Aorta (tissue), 5 donors: ENCODE results near the gene PIEZO2. TPM values are rescaled to one million over a fixed set of nuclear protein-coding genes. Genes with fewer than 3 reads are reported as not detected.

Experiments
- ATAC-seq: fragments of 200-7000 bp; cut with Tn5 transposase; one replicate; pipeline ENCODE4 v1.9.1; 2022; ENCODE audit warnings: moderate library complexity; ENCODE audit not compliant: low FRiP score
- DNase-seq, 2 donors: peaks; one replicate each; pipeline ENCODE4 v3.0.0-alpha.2; 2020
- H3K27ac ChIP-seq, 2 donors: one replicate each; pipeline ENCODE4 v1.5.1; 2013; ENCODE audit warnings: low read length in 2 of 2, mild to moderate bottlenecking in 2 of 2, moderate library complexity in 2 of 2, control low read depth in 1 of 2, inconsistent platforms in 1 of 2, low read depth in 1 of 2
- H3K27me3 ChIP-seq, 2 donors: one replicate each; pipeline ENCODE4 v1.6.1; 2013; ENCODE audit warnings: control low read depth in 1 of 2, low read length in 1 of 2, mild to moderate bottlenecking in 1 of 2, moderate library complexity in 1 of 2; ENCODE audit not compliant: insufficient read depth in 2 of 2, control insufficient read depth in 1 of 2
- H3K36me3 ChIP-seq, 2 donors: one replicate each; pipeline ENCODE4 v1.6.1; 2013; ENCODE audit warnings: control low read depth in 1 of 2, low read length in 1 of 2, mild to moderate bottlenecking in 1 of 2; ENCODE audit not compliant: insufficient read depth in 2 of 2, control insufficient read depth in 1 of 2
- H3K4me1 ChIP-seq, 2 donors: one replicate each; pipeline ENCODE4 v1.6.1; 2013; ENCODE audit warnings: low read length in 2 of 2, control low read depth in 1 of 2, mild to moderate bottlenecking in 1 of 2, moderate library complexity in 1 of 2; ENCODE audit not compliant: insufficient read depth in 2 of 2, control insufficient read depth in 1 of 2
- H3K4me3 ChIP-seq, 2 donors: one replicate each; pipeline ENCODE4 v1.5.1; 2013; ENCODE audit warnings: low read length in 2 of 2, control low read depth in 1 of 2, mild to moderate bottlenecking in 1 of 2
- H3K9me3 ChIP-seq: one replicate; pipeline ENCODE4 v1.6.1; 2013; ENCODE audit warnings: mild to moderate bottlenecking, low read length; ENCODE audit not compliant: control insufficient read depth
- WGBS, 2 donors: extraction: QIAGEN DNeasy Blood & Tissue Kit; methylation state at CpG; one replicate each; pipeline ENCODE4 v1.1.7; 2013; 5-methylcytosine and 5-hydroxymethylcytosine counted together
- intact Hi-C, 2 donors: fragments of 100-400 bp; cut with DNase I; formaldehyde crosslinking; loops; one replicate each; pipeline versions ENCODE4 v1.14.2 to v1.15.0; 2022
- polyA plus RNA-seq, 2 donors: library from polyadenylated mRNA; stranded (reverse); fragments of 200-250 nt; gene quantifications; one replicate each; pipeline ENCODE4 v1.2.3, GENCODE V29; 2013
- total RNA-seq, 2 donors: library from RNA; stranded (reverse); fragmentation: NEBNext Ultra II Directional; extraction: Animal tissue kit (Norgen Biotek cat#: 25700); gene quantifications; one replicate each; pipeline ENCODE4 v1.2.1, GENCODE V29; 2021
- donor health status: healthy with polysubstance abuse.
- donor health status: Bipolar disorder and iron deficiency.
- donor health status: DM: no; HTN: no; CAD: no.
- donor health status: DM: no; HTN: no; CAD: no.
- donor health status: DM: yes; HTN: yes; CAD: no.

The PIEZO2 gene
- total and polyA plus RNA-seq, 4 donors = 0.50 to 8.8 (median 1.6) TPM

GRCh38 chr18:10757349-10757748, 392.0 kb downstream of the PIEZO2 start:
- H3K27ac ChIP-seq = no peak overlapping the region
- ATAC-seq = no peak
- H3K4me1 ChIP-seq = no peaks in the 10 kb centered on the region
- no peaks in the 10 kb centered on the region for H3K36me3 ChIP-seq
- no peaks in the 10 kb centered on the region for H3K27me3 ChIP-seq
- no peak overlapping the region for H3K4me3 ChIP-seq
- intact Hi-C loops = no loop called here
- no peaks in the 10 kb centered on the region for H3K9me3 ChIP-seq
- DNase-seq = no peak

DNA sequence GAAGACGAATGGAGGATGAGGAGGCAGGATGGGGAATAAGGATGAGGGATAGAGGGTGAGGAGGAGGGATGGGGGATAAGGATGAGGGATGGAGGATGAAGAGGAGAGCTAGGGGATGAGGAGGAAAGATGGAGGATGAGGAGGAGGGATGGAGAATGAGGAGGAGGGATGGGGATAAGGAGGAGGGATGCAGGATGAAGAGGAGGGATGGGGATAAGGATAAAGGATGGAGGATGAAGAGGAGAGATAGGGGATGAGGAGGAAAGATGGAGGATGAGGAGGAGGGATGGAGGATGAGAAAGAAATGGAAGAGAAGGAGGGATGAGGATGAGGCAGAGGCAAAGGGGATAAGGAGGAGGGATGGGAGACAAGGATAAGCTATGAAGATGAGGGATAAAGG, 393.5 kb downstream of the PIEZO2 start:
- Histone ChIP-seq H3K27me3 (no peaks in the 10 kb centered on the region), H3K4me3 (no peak overlapping the region), H3K4me1 (no peaks in the 10 kb centered on the region), H3K27ac (no peak overlapping the region), H3K9me3 (no peaks in the 10 kb centered on the region), H3K36me3 (no peaks in the 10 kb centered on the region)
- ATAC-seq = no peak
- WGBS, 2 donors = 86 to 88% methylated on average over 1 of the region's 1 CpG
- DNase-seq = no peak
- intact Hi-C loops = no loop called here

- no peak overlapping the region for H3K27ac ChIP-seq
- no peaks in the 10 kb centered on the region for H3K9me3 ChIP-seq
- H3K36me3 ChIP-seq = no peaks in the 10 kb centered on the region
- no peak for DNase-seq
- H3K4me3 ChIP-seq = no peak overlapping the region
- intact Hi-C loops = no loop called here
- H3K27me3 ChIP-seq = no peaks in the 10 kb centered on the region
- no peaks in the 10 kb centered on the region for H3K4me1 ChIP-seq
- WGBS, 2 donors = 96% methylated on average over 4 of the region's 4 CpGs
- ATAC-seq = no peak
Observed at GRCh38 chr18:10754128-10754527, 395.2 kb downstream of the PIEZO2 start.

GRCh38 chr18:10752382-10752781, 397.0 kb downstream of the PIEZO2 start:
- WGBS, 2 donors = 78 to 81% methylated on average over 8 of the region's 8 CpGs
- Histone ChIP-seq H3K27me3 (no peaks in the 10 kb centered on the region), H3K4me1 (no peaks in the 10 kb centered on the region), H3K27ac (no peak overlapping the region), H3K36me3 (no peaks in the 10 kb centered on the region), H3K4me3 (no peak overlapping the region), H3K9me3 (no peaks in the 10 kb centered on the region)
- DNase-seq (no peak), ATAC-seq (no peak)
- intact Hi-C loops = no loop called here

GRCh38 chr18:10751653-10752052, 397.7 kb downstream of the PIEZO2 start:
- intact Hi-C loops = no loop called here
- ATAC-seq (no peak), DNase-seq (no peak)
- 54 to 57% methylated on average over 8 of the region's 8 CpGs for WGBS, 2 donors
- no peak overlapping the region for H3K4me3 ChIP-seq
- H3K36me3 ChIP-seq = no peaks in the 10 kb centered on the region
- no peak overlapping the region for H3K27ac ChIP-seq
- no peaks in the 10 kb centered on the region for H3K4me1 ChIP-seq
- H3K27me3 ChIP-seq = no peaks in the 10 kb centered on the region
- no peaks in the 10 kb centered on the region for H3K9me3 ChIP-seq

DNA sequence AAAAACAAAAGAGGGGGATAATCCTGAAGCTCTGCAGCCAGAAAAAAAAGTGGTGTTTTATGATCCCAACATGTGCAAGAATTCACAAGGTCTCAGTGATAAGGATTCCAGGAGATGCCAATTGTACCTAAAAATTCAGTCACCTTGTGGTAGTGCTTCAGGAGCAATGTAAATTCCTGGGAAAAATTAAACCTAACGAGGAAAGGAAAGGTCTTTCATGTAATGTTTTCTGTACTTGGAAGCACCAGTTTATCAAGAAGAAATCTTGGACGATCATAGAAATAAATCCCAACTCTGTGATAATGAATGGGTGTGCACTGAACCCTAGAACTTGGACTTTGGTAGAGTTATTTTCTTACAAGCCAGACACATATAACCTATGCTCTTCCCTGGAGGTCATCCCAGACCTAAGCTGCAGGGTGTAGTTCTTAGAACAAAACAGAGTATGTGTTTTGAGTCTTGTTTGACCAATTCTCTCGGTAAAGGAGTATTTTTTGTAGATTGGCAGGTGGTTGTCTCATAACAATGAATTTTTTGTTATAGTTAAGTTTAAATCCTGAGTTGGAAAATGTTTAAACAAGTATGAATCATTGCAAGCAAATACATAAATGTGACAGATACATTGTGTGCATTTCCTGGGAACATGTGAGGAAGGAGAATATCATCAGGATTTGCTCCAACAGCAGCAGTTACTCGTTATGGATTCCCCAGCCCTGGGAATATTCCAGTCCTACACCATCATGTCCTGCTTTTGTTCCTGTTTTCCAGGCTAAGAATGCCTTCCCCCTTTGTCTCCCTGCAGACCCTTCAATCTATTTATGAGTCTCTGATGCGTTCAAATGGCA, 399.0 kb downstream of the PIEZO2 start:
- Histone ChIP-seq H3K4me1 (no peaks in the 10 kb centered on the region), H3K9me3 (no peaks in the 10 kb centered on the region), H3K27ac (no peak overlapping the region), H3K4me3 (no peak overlapping the region), H3K36me3 (no peaks in the 10 kb centered on the region), H3K27me3 (no peaks in the 10 kb centered on the region)
- intact Hi-C loops = no loop called here
- DNase-seq (no peak), ATAC-seq (no peak)
- 77 to 82% methylated on average over 5 of the region's 5 CpGs for WGBS, 2 donors

DNA sequence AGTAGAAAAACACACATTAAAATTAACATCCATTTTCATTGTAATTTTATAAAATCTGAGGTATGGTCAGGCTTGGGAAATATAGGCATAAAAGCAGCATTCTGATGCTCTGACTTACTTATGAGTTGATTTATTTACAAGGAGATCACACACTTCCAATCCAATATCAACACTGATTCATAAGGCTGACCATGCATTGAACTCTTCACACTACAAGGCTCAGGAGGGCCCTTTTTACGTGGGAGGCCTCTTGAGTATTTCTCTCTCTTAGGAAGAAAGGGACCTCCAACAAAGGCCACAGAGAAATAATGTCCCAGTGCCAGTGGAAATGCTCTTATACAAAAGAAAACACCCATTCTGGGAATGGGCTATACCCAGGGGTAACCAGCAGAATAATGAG, 400.7 kb downstream of the PIEZO2 start:
- ATAC-seq (no peak), DNase-seq (no peak)
- Histone ChIP-seq H3K9me3 (no peaks in the 10 kb centered on the region), H3K27ac (no peak overlapping the region), H3K4me1 (no peaks in the 10 kb centered on the region), H3K27me3 (no peaks in the 10 kb centered on the region), H3K36me3 (no peaks in the 10 kb centered on the region), H3K4me3 (no peak overlapping the region)
- intact Hi-C loops = loop anchor here in 1 of 2 donors (10.0 kb wide), 1 partner anchor 56 kb away; no protein-coding TSS in a partner anchor
- 52 to 65% methylated on average over 1 of the region's 1 CpG for WGBS, 2 donors

DNA sequence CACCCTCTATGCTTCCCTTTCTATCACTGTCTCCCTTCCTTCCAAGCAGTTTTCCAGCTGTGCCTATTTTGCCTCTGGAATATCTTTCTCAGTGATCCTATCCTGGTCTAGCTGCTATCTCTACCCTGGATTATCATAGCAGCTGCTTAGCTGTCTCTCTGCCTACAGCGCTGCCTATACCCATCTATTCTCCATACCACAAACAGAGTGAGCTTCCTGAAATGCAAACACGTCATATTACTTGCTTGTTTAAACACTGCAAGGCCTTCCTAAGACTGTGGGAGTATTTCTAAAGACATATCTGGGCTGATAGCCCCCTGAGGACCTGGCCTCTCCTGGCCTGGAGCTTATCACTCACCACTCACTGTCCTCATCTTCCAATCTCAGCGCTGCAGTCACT, 403.4 kb downstream of the PIEZO2 start:
- intact Hi-C loops = loop anchor here in 1 of 2 donors (10.0 kb wide), 1 partner anchor 59 kb away; no protein-coding TSS in a partner anchor
- Histone ChIP-seq H3K27me3 (no peaks in the 10 kb centered on the region), H3K4me3 (no peak overlapping the region), H3K36me3 (no peaks in the 10 kb centered on the region), H3K9me3 (no peaks in the 10 kb centered on the region), H3K4me1 (no peaks in the 10 kb centered on the region), H3K27ac (no peak overlapping the region)
- 70 to 80% methylated on average over 3 of the region's 3 CpGs for WGBS, 2 donors
- DNase-seq = no peak
- ATAC-seq = no peak

DNA sequence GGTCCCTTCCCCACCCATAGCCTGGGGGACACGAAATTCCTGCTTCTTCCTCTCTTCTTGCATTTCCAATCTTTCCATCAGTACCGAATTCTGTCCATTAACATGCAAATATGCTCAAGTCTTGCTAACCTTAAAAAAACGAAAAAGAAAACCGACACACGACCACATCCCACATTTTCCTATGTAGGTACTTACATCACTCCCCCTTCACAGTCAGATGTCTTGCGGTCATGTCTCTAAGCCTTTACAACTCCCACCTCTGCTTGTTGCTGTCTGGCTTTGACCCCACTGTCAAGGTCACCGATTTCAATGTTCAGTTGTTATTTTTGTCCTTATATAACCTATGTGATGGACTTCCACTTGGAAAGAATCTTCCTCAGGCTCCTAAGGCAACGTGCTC, 404.1 kb downstream of the PIEZO2 start:
- Histone ChIP-seq H3K36me3 (no peaks in the 10 kb centered on the region), H3K4me1 (no peaks in the 10 kb centered on the region), H3K9me3 (no peaks in the 10 kb centered on the region), H3K27me3 (no peaks in the 10 kb centered on the region), H3K4me3 (no peak overlapping the region), H3K27ac (no peak overlapping the region)
- ATAC-seq = no peak
- intact Hi-C loops = loop anchor here in 1 of 2 donors (10.0 kb wide), 1 partner anchor 60 kb away; no protein-coding TSS in a partner anchor
- DNase-seq = no peak
- 85 to 86% methylated on average over 8 of the region's 8 CpGs for WGBS, 2 donors
